OCI-LY1 (cell line): ENCODE results near the gene JAM3.
"Not testable (repeated sequence)": the region's sequence is repeated elsewhere in the genome, so short reads cannot be mapped to it uniquely, and the experiment has no call there.

ENCODE experiments used
- H2AFZ ChIP-seq: fragments of 200-600 bp; sonication (generic), shearing (Covaris generic); 2 replicates; pipeline ENCODE4 v1.6.0; 2014; ENCODE audit warnings: antibody characterized with exemption, mild to moderate bottlenecking, low read length
- H3F3A ChIP-seq: fragments of 200-600 bp; sonication (generic), shearing (Covaris generic); 2 replicates; pipeline ENCODE4 v1.6.0; 2014; ENCODE audit warnings: mild to moderate bottlenecking, antibody characterized with exemption, low read length, moderate library complexity; ENCODE audit not compliant: insufficient read depth
- H3K27ac ChIP-seq: fragments of 200-600 bp; sonication (generic); 2 replicates; pipeline ENCODE4 v1.5.1; 2014; ENCODE audit warnings: low read length, mixed run types, mild to moderate bottlenecking, low read depth; ENCODE audit not compliant: poor library complexity, severe bottlenecking
- H3K27me3 ChIP-seq: fragments of 200-600 bp; sonication (generic); 2 replicates; pipeline ENCODE4 v1.6.0; 2014; ENCODE audit warnings: antibody characterized with exemption, mild to moderate bottlenecking, low read length, moderate library complexity; ENCODE audit not compliant: insufficient read depth
- H3K36me3 ChIP-seq: fragments of 200-600 bp; sonication (generic); 2 replicates; pipeline ENCODE4 v1.6.1; 2014; ENCODE audit warnings: mild to moderate bottlenecking, antibody characterized with exemption, low read length, moderate library complexity, mixed read lengths; ENCODE audit not compliant: insufficient read depth
- H3K4me1 ChIP-seq: fragments of 200-600 bp; sonication (generic); 2 replicates; pipeline ENCODE4 v1.5.1; 2014; ENCODE audit warnings: mild to moderate bottlenecking, low read length, moderate library complexity; ENCODE audit not compliant: insufficient read depth, severe bottlenecking
- H3K4me2 ChIP-seq: fragments of 200-600 bp; sonication (generic), shearing (Covaris generic); 2 replicates; pipeline ENCODE4 v1.6.1; 2014; ENCODE audit warnings: low read length
- H3K4me3 ChIP-seq: fragments of 200-600 bp; sonication (generic); 2 replicates; pipeline ENCODE4 v1.5.1; 2014; ENCODE audit warnings: low read length, low read depth, mild to moderate bottlenecking, mixed read lengths; ENCODE audit not compliant: poor library complexity, severe bottlenecking
- H3K79me2 ChIP-seq: fragments of 200-600 bp; shearing (Covaris generic); 2 replicates; pipeline ENCODE4 v1.6.1; 2016; ENCODE audit warnings: mixed run types, low read length, mixed read lengths; ENCODE audit not compliant: insufficient read depth
- H3K9ac ChIP-seq: fragments of 200-600 bp; sonication (generic), shearing (Covaris generic); 2 replicates; pipeline ENCODE4 v1.6.1; 2014; ENCODE audit warnings: mild to moderate bottlenecking, low read length, mixed read lengths
- H3K9me2 ChIP-seq: fragments of 200-600 bp; sonication (generic), shearing (Covaris generic); 2 replicates; pipeline ENCODE4 v1.6.1; 2014; ENCODE audit warnings: low read depth, mild to moderate bottlenecking, low read length, mixed read lengths
- H3K9me3 ChIP-seq: fragments of 200-600 bp; shearing (Covaris generic); 2 replicates; pipeline ENCODE4 v1.6.1; 2014; ENCODE audit warnings: low read length, mixed read lengths
- H4K20me1 ChIP-seq: fragments of 200-600 bp; sonication (generic), shearing (Covaris generic); 2 replicates; pipeline ENCODE4 v1.6.0; 2016; ENCODE audit warnings: mild to moderate bottlenecking, low read length; ENCODE audit not compliant: insufficient read depth
- CTCF ChIP-seq: fragments of 200-600 bp; sonication (generic), shearing (Covaris generic); IDR thresholded peaks from 2 replicates; pipeline ENCODE4 v1.5.1; 2017; ENCODE audit warnings: mild to moderate bottlenecking, antibody characterized with exemption, low read length, moderate library complexity, mixed read lengths
- EZH2 ChIP-seq: fragments of 200-600 bp; sonication (generic), shearing (Covaris generic); IDR thresholded peaks from 2 replicates; pipeline ENCODE4 v1.8.0; 2017; ENCODE audit warnings: borderline replicate concordance, mixed run types, mild to moderate bottlenecking, antibody characterized with exemption, low read length, moderate library complexity, mixed read lengths

Gene JAM3

DNA sequence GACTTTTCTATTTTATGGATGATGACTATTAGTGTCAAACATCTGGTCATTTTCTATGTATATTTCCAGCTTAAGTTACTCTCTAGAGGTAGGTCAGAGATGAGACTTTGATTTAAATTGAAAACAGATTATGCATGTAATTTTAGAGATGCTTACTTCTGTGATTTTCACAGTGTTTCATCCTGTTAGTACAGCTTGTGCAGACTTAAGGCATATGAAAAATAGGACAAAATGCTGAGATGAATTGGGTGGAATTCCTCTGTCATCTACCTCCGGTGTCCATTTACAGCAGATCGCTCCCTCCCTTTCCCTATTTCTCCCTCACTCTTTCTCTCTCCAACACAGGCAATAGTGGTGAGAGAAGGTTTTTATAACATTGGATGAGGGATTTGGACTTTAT lies 14.1 kb downstream of the JAM3 start:
- no peaks in the 10 kb centered on the region for H3K9me3 ChIP-seq
- H3K4me3 ChIP-seq, result no peak overlapping the region
- H4K20me1 ChIP-seq, result no peaks in the 10 kb centered on the region
- H3K79me2 ChIP-seq, result no peaks in the 10 kb centered on the region
- no peak overlapping the region for H2AFZ ChIP-seq
- H3K4me1 ChIP-seq, result no peaks in the 10 kb centered on the region
- no peaks in the 10 kb centered on the region for H3F3A ChIP-seq
- no peaks in the 10 kb centered on the region for H3K27me3 ChIP-seq
- H3K4me2 ChIP-seq, result no peak overlapping the region
- no peak overlapping the region for H3K27ac ChIP-seq
- H3K9ac ChIP-seq, result no peak overlapping the region
- no peaks in the 10 kb centered on the region for H3K36me3 ChIP-seq
- H3K9me2 ChIP-seq, result no peaks in the 10 kb centered on the region
- TF ChIP-seq CTCF (no peak), EZH2 (no peak)

GRCh38 chr11:134086376-134086775 lies 17.5 kb downstream of the JAM3 start:
- H3K27me3 ChIP-seq, result no peaks in the 10 kb centered on the region
- H3K4me3 ChIP-seq, result no peak overlapping the region
- no peaks in the 10 kb centered on the region for H3K9me2 ChIP-seq
- H2AFZ ChIP-seq, result no peak overlapping the region
- no peaks in the 10 kb centered on the region for H3F3A ChIP-seq
- H3K9ac ChIP-seq, result no peak overlapping the region
- H3K36me3 ChIP-seq, result no peaks in the 10 kb centered on the region
- H3K4me1 ChIP-seq, result no peaks in the 10 kb centered on the region
- no peak overlapping the region for H3K4me2 ChIP-seq
- H3K9me3 ChIP-seq, result no peaks in the 10 kb centered on the region
- no peak overlapping the region for H3K27ac ChIP-seq
- no peaks in the 10 kb centered on the region for H4K20me1 ChIP-seq
- TF ChIP-seq EZH2 (no peak), CTCF (no peak)
- no peaks in the 10 kb centered on the region for H3K79me2 ChIP-seq

DNA sequence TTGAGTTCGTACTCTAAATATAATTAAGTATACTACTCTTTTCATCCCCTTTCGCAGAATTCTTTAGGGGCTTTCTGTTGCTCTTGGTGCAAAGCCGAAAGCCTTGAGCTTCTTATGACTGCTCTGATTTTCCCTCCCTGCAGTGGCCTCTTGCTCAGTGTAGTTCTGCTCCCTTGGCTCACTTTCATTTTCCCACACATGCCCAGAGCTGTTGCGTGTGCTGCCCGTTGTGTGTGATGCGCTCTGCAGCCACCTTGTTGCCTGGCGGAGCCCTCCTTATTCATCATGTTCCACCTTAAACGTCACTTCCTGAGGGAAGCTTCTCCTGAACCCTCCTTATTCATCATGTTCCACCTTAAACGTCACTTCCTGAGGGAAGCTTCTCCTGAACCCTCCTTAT lies 23.1 kb downstream of the JAM3 start:
- H3K9me2 ChIP-seq, H4K20me1 ChIP-seq, H3K27me3 ChIP-seq, H3K27ac ChIP-seq, H3F3A ChIP-seq, H3K9me3 ChIP-seq, H3K4me2 ChIP-seq, H3K4me1 ChIP-seq, H3K36me3 ChIP-seq, H2AFZ ChIP-seq, H3K9ac ChIP-seq, H3K4me3 ChIP-seq, H3K79me2 ChIP-seq: not testable (repeated sequence)

- Histone ChIP-seq H3K79me2 (no peaks in the 10 kb centered on the region), H3K4me2 (no peak overlapping the region), H2AFZ (no peak overlapping the region), H3K27me3 (no peaks in the 10 kb centered on the region), H3K9ac (no peak overlapping the region), H3F3A (no peaks in the 10 kb centered on the region), H3K27ac (no peak overlapping the region), H3K4me3 (no peak overlapping the region), H3K4me1 (no peaks in the 10 kb centered on the region), H3K9me3 (no peaks in the 10 kb centered on the region), H3K9me2 (no peaks in the 10 kb centered on the region), H4K20me1 (no peaks in the 10 kb centered on the region), H3K36me3 (no peaks in the 10 kb centered on the region)
- TF ChIP-seq EZH2, result no peak
- TF ChIP-seq CTCF, result no peak
These were observed 28.3 kb downstream of the JAM3 start for GRCh38 chr11:134097166-134097565.
